ENCODE data around the gene GLB1L2.

GLB1L2 gene

GRCh38 chr11:134384406-134384805, 52.6 kb downstream of the GLB1L2 start:
- Histone ChIP-seq H3K4me3 (ENCODE audit: low read depth in 1 of 2, low read length in 2 of 2) (no peak overlapping the region), H3K27ac (ENCODE audit: low read depth, low read length) (no peak overlapping the region), H3K9me3 (ENCODE audit: control insufficient read depth in 1 of 2, low read length in 2 of 2) (no peaks in the 10 kb centered on the region), H3K4me1 (ENCODE audit: control insufficient read depth in 1 of 2, insufficient read depth in 2 of 2, low read length in 2 of 2) (no peaks in the 10 kb centered on the region), H3K36me3 (ENCODE audit: control insufficient read depth in 1 of 2, insufficient read depth in 2 of 2, low read length in 2 of 2) (no peaks in the 10 kb centered on the region), H3K9ac (ENCODE audit: low read depth in 1 of 2, low read length in 2 of 2) (no peak overlapping the region), H3K27me3 (ENCODE audit: control insufficient read depth in 1 of 2, insufficient read depth in 2 of 2, low read length in 2 of 2) (peaks cover 0 to 8% of the 10 kb centered on the region in 2 donors)

GRCh38 chr11:134385171-134385570, 53.4 kb downstream of the GLB1L2 start:
- Histone ChIP-seq H3K9me3 (ENCODE audit: control insufficient read depth in 1 of 2, low read length in 2 of 2) (no peaks in the 10 kb centered on the region), H3K9ac (ENCODE audit: low read depth in 1 of 2, low read length in 2 of 2) (no peak overlapping the region), H3K27me3 (ENCODE audit: control insufficient read depth in 1 of 2, insufficient read depth in 2 of 2, low read length in 2 of 2) (peaks cover 0 to 11% of the 10 kb centered on the region in 2 donors), H3K36me3 (ENCODE audit: control insufficient read depth in 1 of 2, insufficient read depth in 2 of 2, low read length in 2 of 2) (no peaks in the 10 kb centered on the region), H3K27ac (ENCODE audit: low read depth, low read length) (no peak overlapping the region), H3K4me3 (ENCODE audit: low read depth in 1 of 2, low read length in 2 of 2) (no peak overlapping the region), H3K4me1 (ENCODE audit: control insufficient read depth in 1 of 2, insufficient read depth in 2 of 2, low read length in 2 of 2) (no peaks in the 10 kb centered on the region)

GRCh38 chr11:134385774-134386565, 54.2 kb downstream of the GLB1L2 start:
- Histone ChIP-seq H3K36me3 (ENCODE audit: control insufficient read depth in 1 of 2, insufficient read depth in 2 of 2, low read length in 2 of 2) (no peaks in the 10 kb centered on the region), H3K4me1 (ENCODE audit: control insufficient read depth in 1 of 2, insufficient read depth in 2 of 2, low read length in 2 of 2) (no peaks in the 10 kb centered on the region), H3K27ac (ENCODE audit: low read depth, low read length) (no peak overlapping the region), H3K9me3 (ENCODE audit: control insufficient read depth in 1 of 2, low read length in 2 of 2) (no peaks in the 10 kb centered on the region), H3K27me3 (ENCODE audit: control insufficient read depth in 1 of 2, insufficient read depth in 2 of 2, low read length in 2 of 2) (peaks cover 0 to 11% of the 10 kb centered on the region in 2 donors), H3K4me3 (ENCODE audit: low read depth in 1 of 2, low read length in 2 of 2) (no peak overlapping the region), H3K9ac (ENCODE audit: low read depth in 1 of 2, low read length in 2 of 2) (no peak overlapping the region)

GRCh38 chr11:134386945-134387344, 55.2 kb downstream of the GLB1L2 start:
- H3K36me3 ChIP-seq (ENCODE audit: control insufficient read depth in 1 of 2, insufficient read depth in 2 of 2, low read length in 2 of 2), result no peaks in the 10 kb centered on the region
- no peaks in the 10 kb centered on the region for H3K4me1 ChIP-seq (ENCODE audit: control insufficient read depth in 1 of 2, insufficient read depth in 2 of 2, low read length in 2 of 2)
- no peaks in the 10 kb centered on the region for H3K9me3 ChIP-seq (ENCODE audit: control insufficient read depth in 1 of 2, low read length in 2 of 2)
- no peak overlapping the region for H3K27ac ChIP-seq (ENCODE audit: low read depth, low read length)
- no peak overlapping the region for H3K9ac ChIP-seq (ENCODE audit: low read depth in 1 of 2, low read length in 2 of 2)
- no peak overlapping the region for H3K4me3 ChIP-seq (ENCODE audit: low read depth in 1 of 2, low read length in 2 of 2)
- H3K27me3 ChIP-seq (ENCODE audit: control insufficient read depth in 1 of 2, insufficient read depth in 2 of 2, low read length in 2 of 2), result peaks cover 0 to 11% of the 10 kb centered on the region in 2 donors

- no peak overlapping the region for H3K9ac ChIP-seq (ENCODE audit: low read depth in 1 of 2, low read length in 2 of 2)
- no peak overlapping the region for H3K4me3 ChIP-seq (ENCODE audit: low read depth in 1 of 2, low read length in 2 of 2)
- H3K27me3 ChIP-seq (ENCODE audit: control insufficient read depth in 1 of 2, insufficient read depth in 2 of 2, low read length in 2 of 2), result peaks cover 0 to 11% of the 10 kb centered on the region in 2 donors
- no peaks in the 10 kb centered on the region for H3K36me3 ChIP-seq (ENCODE audit: control insufficient read depth in 1 of 2, insufficient read depth in 2 of 2, low read length in 2 of 2)
- no peaks in the 10 kb centered on the region for H3K4me1 ChIP-seq (ENCODE audit: control insufficient read depth in 1 of 2, insufficient read depth in 2 of 2, low read length in 2 of 2)
- no peaks in the 10 kb centered on the region for H3K9me3 ChIP-seq (ENCODE audit: control insufficient read depth in 1 of 2, low read length in 2 of 2)
- H3K27ac ChIP-seq (ENCODE audit: low read depth, low read length), result no peak overlapping the region
These were observed 55.7 kb downstream of the GLB1L2 start for GRCh38 chr11:134387501-134387900.

GRCh38 chr11:134388590-134388989, 56.8 kb downstream of the GLB1L2 start:
- Histone ChIP-seq H3K9ac (ENCODE audit: low read depth in 1 of 2, low read length in 2 of 2) (no peak overlapping the region), H3K36me3 (ENCODE audit: control insufficient read depth in 1 of 2, insufficient read depth in 2 of 2, low read length in 2 of 2) (no peaks in the 10 kb centered on the region), H3K9me3 (ENCODE audit: control insufficient read depth in 1 of 2, low read length in 2 of 2) (no peaks in the 10 kb centered on the region), H3K27ac (ENCODE audit: low read depth, low read length) (no peak overlapping the region), H3K27me3 (ENCODE audit: control insufficient read depth in 1 of 2, insufficient read depth in 2 of 2, low read length in 2 of 2) (peaks cover 0 to 11% of the 10 kb centered on the region in 2 donors), H3K4me3 (ENCODE audit: low read depth in 1 of 2, low read length in 2 of 2) (no peak overlapping the region), H3K4me1 (ENCODE audit: control insufficient read depth in 1 of 2, insufficient read depth in 2 of 2, low read length in 2 of 2) (no peaks in the 10 kb centered on the region)

- no peaks in the 10 kb centered on the region for H3K9me3 ChIP-seq (ENCODE audit: control insufficient read depth in 1 of 2, low read length in 2 of 2)
- H3K36me3 ChIP-seq (ENCODE audit: control insufficient read depth in 1 of 2, insufficient read depth in 2 of 2, low read length in 2 of 2), result no peaks in the 10 kb centered on the region
- no peak overlapping the region for H3K27ac ChIP-seq (ENCODE audit: low read depth, low read length)
- no peak overlapping the region for H3K4me3 ChIP-seq (ENCODE audit: low read depth in 1 of 2, low read length in 2 of 2)
- H3K27me3 ChIP-seq (ENCODE audit: control insufficient read depth in 1 of 2, insufficient read depth in 2 of 2, low read length in 2 of 2), result peaks cover 0 to 11% of the 10 kb centered on the region in 2 donors
- no peaks in the 10 kb centered on the region for H3K4me1 ChIP-seq (ENCODE audit: control insufficient read depth in 1 of 2, insufficient read depth in 2 of 2, low read length in 2 of 2)
- no peak overlapping the region for H3K9ac ChIP-seq (ENCODE audit: low read depth in 1 of 2, low read length in 2 of 2)
These were observed 57.8 kb downstream of the GLB1L2 start for GRCh38 chr11:134389464-134390180.

GRCh38 chr11:134390706-134391569, 59.1 kb downstream of the GLB1L2 start:
- H3K27ac ChIP-seq (ENCODE audit: low read depth, low read length), result no peak overlapping the region
- H3K4me1 ChIP-seq (ENCODE audit: control insufficient read depth in 1 of 2, insufficient read depth in 2 of 2, low read length in 2 of 2), result no peaks in the 10 kb centered on the region

GRCh38 chr11:134391656-134392055, 59.9 kb downstream of the GLB1L2 start:
- Histone ChIP-seq H3K9ac (ENCODE audit: low read depth in 1 of 2, low read length in 2 of 2) (no peak overlapping the region), H3K27me3 (ENCODE audit: control insufficient read depth in 1 of 2, insufficient read depth in 2 of 2, low read length in 2 of 2) (peaks cover 0 to 5% of the 10 kb centered on the region in 2 donors), H3K4me1 (ENCODE audit: control insufficient read depth in 1 of 2, insufficient read depth in 2 of 2, low read length in 2 of 2) (no peaks in the 10 kb centered on the region), H3K36me3 (ENCODE audit: control insufficient read depth in 1 of 2, insufficient read depth in 2 of 2, low read length in 2 of 2) (no peaks in the 10 kb centered on the region), H3K4me3 (ENCODE audit: low read depth in 1 of 2, low read length in 2 of 2) (no peak overlapping the region), H3K27ac (ENCODE audit: low read depth, low read length) (no peak overlapping the region), H3K9me3 (ENCODE audit: control insufficient read depth in 1 of 2, low read length in 2 of 2) (no peaks in the 10 kb centered on the region)

More at GRCh38 chr11:134390706-134391569, 59.1 kb downstream of the GLB1L2 start:
- H3K4me3 ChIP-seq (ENCODE audit: low read depth in 1 of 2, low read length in 2 of 2), result no peak overlapping the region
- no peaks in the 10 kb centered on the region for H3K36me3 ChIP-seq (ENCODE audit: control insufficient read depth in 1 of 2, insufficient read depth in 2 of 2, low read length in 2 of 2)
- peaks cover 0 to 8% of the 10 kb centered on the region in 2 donors for H3K27me3 ChIP-seq (ENCODE audit: control insufficient read depth in 1 of 2, insufficient read depth in 2 of 2, low read length in 2 of 2)
- H3K9ac ChIP-seq (ENCODE audit: low read depth in 1 of 2, low read length in 2 of 2), result no peak overlapping the region
- no peaks in the 10 kb centered on the region for H3K9me3 ChIP-seq (ENCODE audit: control insufficient read depth in 1 of 2, low read length in 2 of 2)

All from duodenal mucosa (tissue), 2 donors.